Measurements from ENCODE around the gene ARHGEF3.

Gene ARHGEF3

DNA sequence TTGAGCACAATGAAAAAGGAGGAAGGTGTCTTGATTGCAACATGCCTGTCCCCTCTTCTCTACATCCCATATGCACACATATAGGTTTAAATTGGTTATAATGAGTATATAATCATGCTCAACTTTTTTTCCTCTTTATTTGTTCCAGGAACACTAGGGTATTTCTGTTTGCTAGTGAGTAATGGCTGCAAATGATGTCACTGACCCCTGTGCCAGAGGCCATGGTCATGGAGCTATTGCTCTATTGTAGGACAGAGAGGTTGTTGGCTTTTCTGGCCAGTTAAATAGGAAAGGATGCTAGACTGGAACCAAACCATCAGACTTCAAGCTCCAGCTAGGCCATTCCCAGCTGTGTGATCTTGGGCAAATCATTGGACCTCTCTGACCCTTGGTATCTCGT, 9.6 kb downstream of the ARHGEF3 start:
- DNase-seq, result no peak

DNA sequence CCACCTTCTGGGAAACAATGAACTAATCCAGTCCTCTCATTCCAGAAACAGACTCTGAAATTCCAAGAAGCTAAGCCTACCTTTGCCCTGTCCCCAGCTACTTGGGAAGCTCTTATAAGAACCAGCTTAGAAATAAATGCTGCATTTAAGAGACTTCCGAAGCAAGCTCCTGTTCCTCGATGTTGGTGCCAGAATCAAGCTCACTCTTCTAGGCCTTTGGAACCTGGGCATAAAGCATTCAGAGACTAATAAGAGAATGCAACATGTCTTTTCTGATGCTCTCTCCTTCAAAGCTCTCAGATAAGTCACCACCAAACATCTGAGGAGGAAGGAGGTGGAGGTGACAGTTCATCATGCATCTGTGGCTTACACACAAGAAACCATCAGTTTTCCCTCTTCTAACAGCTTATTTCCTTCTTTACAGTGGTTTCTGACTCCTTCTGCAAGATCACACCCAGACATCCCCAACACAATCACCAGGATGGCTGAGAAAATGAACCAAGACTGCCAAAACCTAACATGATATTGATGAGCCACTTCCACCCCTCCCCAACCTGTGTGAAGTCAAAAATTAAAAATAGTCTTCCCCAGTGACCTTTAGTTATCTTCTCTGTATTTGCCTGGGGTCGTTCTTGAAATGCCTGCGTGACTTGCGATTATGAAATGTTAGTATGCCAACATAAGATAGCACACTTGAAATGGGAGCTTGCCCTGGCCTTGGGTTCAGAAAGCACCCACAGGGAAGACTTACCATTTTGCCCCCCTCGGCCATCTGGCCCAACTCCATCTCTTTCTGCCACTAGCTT, 11.5 kb downstream of the ARHGEF3 start:
- DNase-seq, result no peak

DNA sequence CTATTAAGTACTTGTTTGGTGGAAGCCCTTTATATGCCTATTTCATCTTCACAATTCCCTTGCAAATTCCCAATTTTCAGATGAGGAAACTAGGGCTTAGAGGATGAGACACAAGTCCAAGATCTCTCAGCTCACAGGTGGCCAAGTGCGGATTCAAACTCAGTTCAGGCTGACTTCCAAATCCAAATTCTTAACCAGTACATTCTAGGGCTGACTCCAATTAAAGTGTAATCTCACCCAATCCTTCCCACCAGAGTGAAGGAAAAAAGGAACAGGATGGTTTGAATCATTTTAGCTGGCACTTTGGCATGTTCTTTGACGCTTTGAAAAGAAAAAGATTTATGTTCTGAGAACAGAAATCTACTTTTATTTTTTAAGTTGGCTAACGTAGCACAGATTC, 12.7 kb downstream of the ARHGEF3 start:
- DNase-seq, result no peak

GRCh38 chr3:56788521-56788920, 13.2 kb downstream of the ARHGEF3 start:
- no peak for DNase-seq

GRCh38 chr3:56787784-56788256, 13.9 kb downstream of the ARHGEF3 start:
- DNase-seq, result no peak

DNA sequence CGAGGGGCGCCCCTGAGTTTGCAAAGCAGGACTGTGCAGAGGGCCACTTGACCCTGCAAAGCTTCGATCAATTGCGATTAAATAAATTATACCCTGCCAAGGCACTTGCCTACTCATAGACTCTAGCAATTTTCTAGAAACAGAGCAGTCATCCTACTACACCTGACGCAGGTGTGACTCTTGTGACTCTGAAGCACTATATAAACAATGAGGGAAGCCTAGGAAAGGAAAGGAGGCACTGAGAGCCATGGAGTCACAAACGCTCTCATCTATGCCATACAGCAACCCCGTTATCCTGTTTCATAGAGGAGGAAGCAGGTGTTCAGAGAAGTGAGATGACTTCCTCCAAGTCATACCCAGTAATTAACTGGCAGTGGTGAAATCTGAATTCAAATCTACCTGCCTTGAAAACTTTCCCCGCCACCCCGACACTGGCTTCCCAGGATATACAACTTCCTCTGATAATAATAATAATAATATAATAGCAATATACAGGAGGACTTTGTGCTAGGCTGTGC, 14.4 kb downstream of the ARHGEF3 start:
- DNase-seq, result no peak

DNA sequence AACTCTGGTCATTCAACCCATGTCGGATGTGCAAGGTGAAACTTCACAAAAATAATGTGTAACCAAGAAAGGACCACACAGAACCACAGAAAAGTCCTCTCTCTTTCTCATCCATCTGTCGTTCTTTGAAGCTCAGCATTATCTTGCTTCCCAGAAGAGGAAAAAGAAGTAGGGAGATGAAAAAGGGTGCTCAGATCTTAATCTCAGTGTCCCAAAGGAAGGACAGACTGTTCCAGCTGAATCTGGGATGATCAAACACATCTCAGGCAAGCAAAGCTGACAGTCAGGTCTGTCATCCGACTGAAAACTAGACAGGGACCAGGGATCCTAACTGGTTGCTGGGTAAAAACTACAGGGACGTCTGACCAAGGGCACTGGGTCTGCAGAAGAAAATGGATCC, 16.2 kb downstream of the ARHGEF3 start:
- no peak for DNase-seq

- no peak for DNase-seq
These were observed 17.2 kb downstream of the ARHGEF3 start for GRCh38 chr3:56784448-56785001.

DNA sequence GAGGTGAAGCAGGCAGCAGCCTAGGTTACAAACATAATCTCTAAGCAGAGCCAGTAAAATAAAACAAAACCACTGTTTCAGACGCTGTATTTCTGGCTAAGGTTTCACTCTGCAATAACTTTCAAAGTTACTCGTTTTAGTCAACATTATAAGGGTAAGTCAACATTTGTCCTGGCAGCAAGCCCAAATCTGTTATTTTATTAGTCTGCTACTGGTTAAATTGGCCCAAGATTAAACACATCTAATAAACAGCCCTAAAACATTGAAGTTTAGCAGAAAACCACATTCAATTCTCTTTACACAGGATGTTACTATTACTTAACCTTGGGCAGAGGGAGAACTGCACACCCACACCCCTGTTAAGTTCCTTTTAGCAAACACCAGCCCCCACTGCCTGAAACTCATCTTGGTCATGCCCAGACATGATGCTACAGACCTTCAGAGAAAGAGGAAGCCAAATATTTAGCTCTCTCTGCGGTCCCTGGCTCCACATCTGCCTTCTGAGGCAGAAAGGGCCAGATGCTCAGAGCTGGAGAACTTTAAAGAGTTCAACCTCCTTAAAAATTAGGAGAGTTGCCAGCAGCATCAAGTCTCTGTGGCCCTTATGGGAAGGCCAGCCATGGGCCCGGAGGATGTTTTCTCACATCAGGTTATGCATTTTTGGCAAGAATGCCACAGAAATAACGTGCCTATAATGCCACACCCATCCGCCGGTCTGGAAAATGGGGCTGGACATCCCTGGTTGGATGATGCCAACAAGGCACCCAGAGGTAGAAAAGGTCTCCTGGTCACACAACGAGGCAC, 17.9 kb downstream of the ARHGEF3 start:
- DNase-seq, result no peak

GRCh38 chr3:56782906-56783305, 18.8 kb downstream of the ARHGEF3 start:
- DNase-seq, result no peak

DNA sequence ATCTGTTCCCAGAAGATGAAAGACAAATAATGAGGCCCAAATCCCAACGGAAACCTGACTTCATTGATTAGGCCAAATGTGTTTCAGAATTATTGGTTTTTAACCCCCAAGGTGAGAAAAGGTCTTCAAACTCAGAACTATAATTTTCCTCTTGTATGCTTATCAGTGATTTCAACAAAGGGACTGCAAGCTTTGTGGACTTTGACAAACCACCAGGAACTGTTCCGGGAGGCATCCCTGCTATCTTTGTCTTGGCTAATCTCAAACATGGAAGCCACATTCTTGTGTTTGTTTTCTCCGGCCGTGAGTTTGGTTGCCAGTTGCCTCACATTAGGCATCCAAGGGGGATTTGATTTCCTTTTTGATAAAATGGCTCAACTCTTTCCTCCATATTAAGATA, 19.5 kb downstream of the ARHGEF3 start:
- DNase-seq, result no peak

- no peak for DNase-seq
These were observed 20.0 kb downstream of the ARHGEF3 start for GRCh38 chr3:56781762-56782161.

- DNase-seq, result no peak
These were observed 20.8 kb downstream of the ARHGEF3 start for GRCh38 chr3:56780936-56781335.

GRCh38 chr3:56778893-56779292, 22.9 kb downstream of the ARHGEF3 start:
- no peak for DNase-seq

- no peak for DNase-seq
These were observed 25.2 kb downstream of the ARHGEF3 start for GRCh38 chr3:56776556-56776950.

DNA sequence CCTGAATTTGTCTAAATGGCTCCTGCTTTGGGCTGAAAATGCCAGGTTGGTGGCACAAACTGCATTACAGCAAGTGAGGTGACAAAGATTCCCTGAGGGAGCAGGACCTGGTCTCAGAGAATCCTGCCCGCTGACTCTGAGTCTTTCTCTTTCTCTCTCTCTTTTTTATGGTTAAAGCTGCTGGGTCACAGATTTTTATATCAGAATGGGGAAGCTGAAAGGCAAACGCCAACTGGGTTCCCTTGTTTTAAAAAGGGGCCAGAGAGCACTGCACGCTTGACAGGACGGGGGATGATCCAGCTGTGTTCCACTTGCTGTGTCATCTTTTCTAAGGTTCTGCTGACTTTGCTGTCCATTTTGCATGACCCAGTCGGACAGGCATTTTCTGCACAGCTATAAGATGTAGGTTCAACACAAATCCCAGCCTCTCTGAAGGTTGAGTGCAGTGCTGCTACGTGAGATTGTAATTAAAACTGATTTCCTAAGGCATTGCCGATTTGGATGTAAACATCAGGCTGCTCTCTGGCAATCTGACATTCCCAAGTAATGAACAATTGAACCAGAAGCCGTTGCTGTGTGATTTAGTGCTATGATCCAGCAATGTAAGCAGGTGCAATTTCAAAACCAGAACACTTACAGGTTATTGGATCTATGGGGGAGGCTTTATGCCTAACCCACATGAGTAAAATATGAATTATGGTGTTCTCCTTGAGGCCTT, 25.8 kb downstream of the ARHGEF3 start:
- DNase-seq, result no peak

- no peak for DNase-seq
These were observed 26.3 kb downstream of the ARHGEF3 start for GRCh38 chr3:56775445-56775837.

GRCh38 chr3:56773986-56774385, 27.8 kb downstream of the ARHGEF3 start:
- no peak for DNase-seq

- no peak for DNase-seq
These were observed 28.5 kb downstream of the ARHGEF3 start for GRCh38 chr3:56772952-56773938.

GRCh38 chr3:56771376-56771775, 30.4 kb downstream of the ARHGEF3 start:
- no peak for DNase-seq

- DNase-seq, result no peak
These were observed 32.5 kb downstream of the ARHGEF3 start for GRCh38 chr3:56769116-56769707.
